GM06990 (cell line): ENCODE measurements around the gene NUP43.

Experiments
- DNase-seq: peaks from one replicate; pipeline ENCODE4 v3.0.0-alpha.2; 2011; ENCODE audit not compliant: insufficient read length; ENCODE audit errors: extremely low read depth
- H3K27me3 ChIP-seq: replicated peaks from 2 replicates; pipeline ENCODE4 v1.6.0; 2011; ENCODE audit warnings: low read length; ENCODE audit not compliant: control insufficient read depth, insufficient read depth
- H3K36me3 ChIP-seq: 2 replicates; pipeline ENCODE4 v1.5.1; 2011; ENCODE audit warnings: low read length; ENCODE audit not compliant: control insufficient read depth, insufficient read depth
- H3K4me3 ChIP-seq: replicated peaks from 2 replicates; pipeline ENCODE4 v1.5.1; 2011; ENCODE audit warnings: low read depth, mild to moderate bottlenecking, control low read depth, low read length
- TF ChIP-seq, protein P1 (sequence below): IDR thresholded peaks from 2 replicates; pipeline ENCODE4 v1.5.1; 2011; ENCODE audit warnings: low read length, control low read depth, mild to moderate bottlenecking, inconsistent platforms; ENCODE audit not compliant: insufficient read depth, poor library complexity, severe bottlenecking

The NUP43 gene

GRCh38 chr6:149723771-149724417 is 22.4 kb downstream of the NUP43 start:
- Histone ChIP-seq H3K27me3 (no peaks in the 10 kb centered on the region), H3K4me3 (no peak overlapping the region), H3K36me3 (peaks cover 3% of the 10 kb centered on the region)
- TF ChIP-seq, protein P1, sequence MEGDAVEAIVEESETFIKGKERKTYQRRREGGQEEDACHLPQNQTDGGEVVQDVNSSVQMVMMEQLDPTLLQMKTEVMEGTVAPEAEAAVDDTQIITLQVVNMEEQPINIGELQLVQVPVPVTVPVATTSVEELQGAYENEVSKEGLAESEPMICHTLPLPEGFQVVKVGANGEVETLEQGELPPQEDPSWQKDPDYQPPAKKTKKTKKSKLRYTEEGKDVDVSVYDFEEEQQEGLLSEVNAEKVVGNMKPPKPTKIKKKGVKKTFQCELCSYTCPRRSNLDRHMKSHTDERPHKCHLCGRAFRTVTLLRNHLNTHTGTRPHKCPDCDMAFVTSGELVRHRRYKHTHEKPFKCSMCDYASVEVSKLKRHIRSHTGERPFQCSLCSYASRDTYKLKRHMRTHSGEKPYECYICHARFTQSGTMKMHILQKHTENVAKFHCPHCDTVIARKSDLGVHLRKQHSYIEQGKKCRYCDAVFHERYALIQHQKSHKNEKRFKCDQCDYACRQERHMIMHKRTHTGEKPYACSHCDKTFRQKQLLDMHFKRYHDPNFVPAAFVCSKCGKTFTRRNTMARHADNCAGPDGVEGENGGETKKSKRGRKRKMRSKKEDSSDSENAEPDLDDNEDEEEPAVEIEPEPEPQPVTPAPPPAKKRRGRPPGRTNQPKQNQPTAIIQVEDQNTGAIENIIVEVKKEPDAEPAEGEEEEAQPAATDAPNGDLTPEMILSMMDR: peak; percentile 75
- DNase-seq: no peak

DNA sequence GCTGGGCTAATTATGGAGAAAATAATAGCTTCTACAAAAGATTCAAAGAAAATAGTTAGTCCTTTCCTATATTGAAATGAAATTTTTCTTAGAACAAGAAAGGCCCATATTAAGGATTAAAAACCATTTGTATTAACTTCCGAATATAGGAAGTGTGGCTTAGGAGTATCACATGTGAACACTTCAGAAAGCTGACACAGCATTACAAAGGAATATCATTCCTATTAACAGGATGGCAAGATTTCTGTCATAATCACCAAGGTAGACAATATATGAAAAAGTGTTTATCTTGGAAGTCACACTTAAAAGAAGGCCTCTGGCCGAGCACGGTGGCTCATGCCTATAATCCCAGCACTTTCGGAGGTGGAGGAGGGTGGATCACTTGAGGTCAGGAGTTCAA is 23.1 kb downstream of the NUP43 start:
- Histone ChIP-seq H3K4me3 (no peak overlapping the region), H3K27me3 (no peaks in the 10 kb centered on the region), H3K36me3 (peaks cover 2% of the 10 kb centered on the region; the same call in 1 of the 2 replicates)
- TF ChIP-seq, protein P1: no peak
- no peak for DNase-seq

DNA sequence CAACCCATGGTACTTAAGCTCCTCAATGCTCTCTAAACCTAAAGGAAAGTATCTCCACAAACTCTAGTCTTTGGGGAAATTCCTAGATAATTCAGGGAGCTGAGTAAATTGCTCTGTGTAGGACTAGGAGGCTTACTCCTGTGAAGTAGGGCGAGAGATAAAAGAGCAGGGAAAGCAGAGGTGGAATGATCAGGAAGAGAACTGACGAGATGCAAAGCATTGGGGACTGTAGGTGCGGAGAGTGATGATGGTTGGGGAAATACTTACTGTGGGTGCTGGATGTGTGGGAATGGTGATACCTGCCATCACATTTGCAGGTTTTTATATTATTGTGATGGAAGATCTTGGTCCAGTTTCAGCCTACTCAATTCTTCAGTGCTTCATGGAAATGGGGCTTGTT is 26.8 kb downstream of the NUP43 start:
- Histone ChIP-seq H3K27me3 (no peaks in the 10 kb centered on the region), H3K4me3 (no peak overlapping the region), H3K36me3 (peaks cover 2% of the 10 kb centered on the region; the same call in 1 of the 2 replicates)
- TF ChIP-seq, protein P1: no peak
- no peak for DNase-seq

DNA sequence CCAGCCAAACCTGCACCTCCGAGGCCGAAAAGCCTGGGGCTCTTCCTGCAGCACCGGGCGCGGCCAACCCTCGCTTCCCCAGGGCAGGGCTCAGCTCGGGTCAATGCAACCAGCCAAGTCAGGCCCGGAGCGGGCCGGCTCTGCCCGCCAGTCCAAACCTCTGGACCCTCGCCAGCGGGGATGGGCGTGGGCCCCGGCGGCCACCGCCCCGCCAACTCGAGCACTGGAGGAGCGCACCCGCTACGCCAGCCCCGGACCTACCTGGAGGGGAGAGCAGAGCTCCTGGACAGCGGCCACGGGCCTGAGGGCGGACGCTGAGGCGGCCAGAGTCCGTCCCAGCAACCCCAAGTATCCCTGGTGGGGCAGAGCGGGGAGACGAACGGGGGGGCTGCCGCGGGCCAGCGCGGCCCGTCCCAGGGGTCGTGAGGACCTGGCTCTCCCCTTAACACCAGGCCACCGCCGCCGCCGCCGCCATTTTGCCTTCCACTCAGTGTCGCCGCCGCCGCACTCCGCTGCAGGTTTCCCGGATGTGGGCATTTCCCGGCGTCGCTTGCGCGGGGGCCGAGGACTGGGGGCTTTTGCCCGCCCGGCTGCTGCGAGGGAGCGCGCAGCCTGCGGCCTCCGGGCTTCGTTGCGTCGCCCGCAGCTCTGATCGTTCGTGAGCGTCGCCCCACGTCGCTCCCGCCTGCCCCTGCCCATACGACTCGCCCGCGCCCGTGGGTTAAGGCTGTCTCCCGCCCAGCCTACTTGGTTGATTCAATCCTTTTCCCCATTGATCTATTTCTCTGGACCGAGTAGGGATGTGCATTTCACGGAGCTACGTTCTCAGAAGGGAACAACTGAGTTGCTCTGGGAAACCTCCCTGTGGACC is 28.5 kb downstream of the NUP43 start, which contains the start of gene LATS1:
Gene LATS1 (minus strand): TSS at position 514 of the 871 bp plus-strand sequence. CDS start 15,975 bp downstream, outside the sequence.
- Histone ChIP-seq H3K4me3 (peak within 1 kb of the TSS; percentile 96), H3K27me3 (no peaks in the 10 kb centered on the region), H3K36me3 (no peaks in the 10 kb centered on the region; the same call in 1 of the 2 replicates)
- peak; percentile 90 for DNase-seq
- TF ChIP-seq, protein P1: no peak

DNA sequence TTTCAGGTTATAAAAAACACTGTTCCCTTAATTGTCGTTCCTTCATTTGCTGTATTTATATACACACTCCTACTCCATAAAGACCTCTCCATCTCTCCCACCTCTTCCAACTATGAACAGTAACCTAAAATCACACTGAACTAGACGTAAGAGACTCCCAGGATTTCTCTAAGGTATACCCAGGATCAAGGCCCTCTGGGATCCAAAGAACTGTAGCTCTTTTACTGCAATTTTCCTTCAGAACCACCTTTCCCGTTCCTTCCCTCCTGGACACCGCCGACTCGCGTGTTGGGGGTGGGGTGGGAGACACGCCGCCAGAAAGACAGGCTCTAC is 29.1 kb downstream of the NUP43 start:
- H3K4me3 ChIP-seq: peak overlapping the region; percentile 96
- TF ChIP-seq, protein P1: no peak
- no peak for DNase-seq
- no peaks in the 10 kb centered on the region for H3K36me3 ChIP-seq
- H3K27me3 ChIP-seq: no peaks in the 10 kb centered on the region
